Mesendoderm (in vitro differentiated cells): ENCODE data around the gene PPP2R2C.

Source experiments
- DNase-seq: peaks from one replicate; pipeline ENCODE4 v3.0.0; 2013
- H2AK5ac ChIP-seq: 2 replicates; pipeline ENCODE4 v1.6.1; 2013; ENCODE audit warnings: low read length, inconsistent platforms
- H2BK120ac ChIP-seq: 2 replicates; pipeline ENCODE4 v1.6.1; 2013; ENCODE audit warnings: low read depth, mild to moderate bottlenecking, low read length, moderate library complexity, mixed read lengths
- H2BK15ac ChIP-seq: replicated peaks from 2 replicates; pipeline ENCODE4 v1.6.1; 2013; ENCODE audit warnings: low read depth, mild to moderate bottlenecking, moderate library complexity
- H2BK5ac ChIP-seq: 2 replicates; pipeline ENCODE4 v1.6.1; 2013; ENCODE audit warnings: low read length, inconsistent platforms
- H3K18ac ChIP-seq: 2 replicates; pipeline ENCODE4 v1.6.1; 2013; ENCODE audit warnings: mild to moderate bottlenecking, low read length, mixed read lengths
- H3K23ac ChIP-seq: one replicate; pipeline ENCODE4 v1.6.1; 2013; ENCODE audit warnings: low read length
- H3K27ac ChIP-seq: 2 replicates; pipeline ENCODE4 v1.5.1; 2013; ENCODE audit warnings: low read depth, mild to moderate bottlenecking, inconsistent platforms, low read length, moderate library complexity
- H3K27me3 ChIP-seq: 2 replicates; pipeline ENCODE4 v1.6.1; 2013; ENCODE audit warnings: low read length, control low read depth, mild to moderate bottlenecking, inconsistent platforms; ENCODE audit not compliant: insufficient read depth, poor library complexity
- H3K36me3 ChIP-seq: 2 replicates; pipeline ENCODE4 v1.6.1; 2013; ENCODE audit warnings: low read length, inconsistent platforms; ENCODE audit not compliant: control insufficient read depth, insufficient read depth
- H3K4ac ChIP-seq: one replicate; pipeline ENCODE4 v1.6.1; 2013; ENCODE audit warnings: low read depth, mild to moderate bottlenecking, low read length, moderate library complexity
- H3K4me1 ChIP-seq: 2 replicates; pipeline ENCODE4 v1.6.1; 2013; ENCODE audit warnings: low read depth, low read length, inconsistent platforms; ENCODE audit not compliant: control insufficient read depth
- H3K4me2 ChIP-seq: 2 replicates; pipeline ENCODE4 v1.6.1; 2013; ENCODE audit warnings: low read length
- H3K4me3 ChIP-seq: 2 replicates; pipeline ENCODE4 v1.5.1; 2013; ENCODE audit warnings: mild to moderate bottlenecking, low read length
- H3K56ac ChIP-seq: one replicate; pipeline ENCODE4 v1.6.1; 2013; ENCODE audit warnings: low read length
- H3K79me1 ChIP-seq: 2 replicates; pipeline ENCODE4 v1.6.1; 2013; ENCODE audit warnings: low read length, inconsistent platforms
- H3K79me2 ChIP-seq: 2 replicates; pipeline ENCODE4 v1.6.1; 2013; ENCODE audit warnings: mild to moderate bottlenecking, low read length; ENCODE audit not compliant: control insufficient read depth, insufficient read depth
- H3K9ac ChIP-seq: 2 replicates; pipeline ENCODE4 v1.6.1; 2013; ENCODE audit warnings: low read length, inconsistent platforms
- H4K5ac ChIP-seq: one replicate; pipeline ENCODE4 v1.6.1; 2013; ENCODE audit warnings: low read length
- H4K8ac ChIP-seq: one replicate; pipeline ENCODE4 v1.6.1; 2013; ENCODE audit warnings: low read depth, mild to moderate bottlenecking, control low read depth, low read length, moderate library complexity
- WGBS: extraction: QIAGEN DNeasy Blood & Tissue Kit; methylation state at CpG from one replicate; pipeline ENCODE4 v1.1.7; 2013; ENCODE audit warnings: low lambda C conversion rate, missing lambda C conversion rate; ENCODE audit not compliant: insufficient coverage; ENCODE audit errors: extremely low coverage; 5-methylcytosine and 5-hydroxymethylcytosine counted together

PPP2R2C gene

DNA sequence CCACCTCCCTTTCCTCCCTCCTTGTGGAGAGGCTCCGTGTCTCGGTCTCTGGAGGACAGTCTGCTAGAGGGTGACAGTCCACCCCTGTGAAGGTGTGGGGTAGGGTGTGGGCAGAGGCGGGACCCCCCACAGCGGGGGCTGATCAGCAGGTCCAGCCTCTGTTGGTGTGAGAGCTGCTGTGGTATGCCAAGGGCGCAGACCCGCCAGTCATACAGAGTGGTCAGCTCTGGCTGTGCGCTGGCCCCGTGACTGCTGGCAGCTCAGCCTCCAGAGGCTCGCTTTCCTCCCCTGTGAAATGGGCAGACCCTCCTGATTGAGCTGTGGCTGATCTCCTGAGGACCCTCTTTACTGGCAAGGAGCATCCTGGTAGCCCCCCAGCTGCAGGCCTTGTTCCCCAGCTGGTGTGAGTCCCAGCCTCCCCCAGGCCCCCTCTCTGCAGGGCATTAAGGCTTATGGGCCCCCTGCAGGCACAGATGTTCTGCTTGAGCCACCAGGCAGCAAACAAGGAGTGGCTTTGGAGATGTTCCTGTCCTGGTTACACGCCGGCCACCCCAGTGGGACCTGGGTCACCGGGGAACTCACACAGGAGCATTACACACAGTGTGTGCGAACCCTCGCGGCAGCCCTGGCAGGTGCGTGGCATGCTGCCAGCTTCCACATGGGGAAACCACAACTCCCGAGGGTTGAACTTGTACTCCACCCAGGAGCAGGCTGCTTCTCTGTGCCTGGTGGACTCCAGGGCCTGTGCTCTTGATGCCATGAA lies 76.8 kb downstream of the PPP2R2C start:
- WGBS, result no CpG with 5 or more reads among the region's 17 CpGs
- H3K4ac ChIP-seq, result no peak overlapping the region
- H3K18ac ChIP-seq, result no peak overlapping the region
- H4K5ac ChIP-seq, result no peak overlapping the region
- H3K4me1 ChIP-seq, result no peaks in the 10 kb centered on the region
- no peak overlapping the region for H2AK5ac ChIP-seq
- no peak overlapping the region for H3K4me3 ChIP-seq
- no peak overlapping the region for H4K8ac ChIP-seq
- no peaks in the 10 kb centered on the region for H3K36me3 ChIP-seq
- H2BK15ac ChIP-seq, result no peak overlapping the region
- H3K79me1 ChIP-seq, result no peaks in the 10 kb centered on the region
- H3K27me3 ChIP-seq, result no peaks in the 10 kb centered on the region
- DNase-seq, result no peak
- H3K4me2 ChIP-seq, result no peak overlapping the region
- H3K79me2 ChIP-seq, result no peaks in the 10 kb centered on the region
- no peak overlapping the region for H3K56ac ChIP-seq
- H3K9ac ChIP-seq, result no peak overlapping the region
- no peak overlapping the region for H2BK120ac ChIP-seq
- H3K27ac ChIP-seq, result no peak overlapping the region
- no peak overlapping the region for H3K23ac ChIP-seq
- H2BK5ac ChIP-seq, result no peak overlapping the region

DNA sequence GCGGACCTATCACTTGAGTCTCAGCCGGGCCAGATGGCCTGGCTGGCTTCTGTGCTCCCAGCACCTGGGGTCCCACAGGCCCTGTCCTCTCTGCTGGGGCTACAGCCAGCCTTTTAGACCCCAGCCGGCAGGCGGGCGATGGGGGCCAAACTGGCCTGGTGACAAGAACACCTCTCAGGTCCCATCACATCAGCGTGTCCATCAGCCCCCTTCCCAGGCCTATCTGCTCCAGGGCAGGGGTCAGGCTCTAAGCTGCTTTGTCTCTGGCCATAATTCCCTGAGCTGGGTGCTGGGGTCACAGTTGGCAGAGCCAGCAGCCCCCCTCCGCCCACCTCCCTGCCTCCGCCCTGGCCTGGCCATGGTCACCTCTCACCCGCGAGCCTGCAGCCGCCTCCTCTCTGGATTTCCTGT lies 77.7 kb downstream of the PPP2R2C start:
- no peak overlapping the region for H3K4me2 ChIP-seq
- no peak overlapping the region for H3K4ac ChIP-seq
- no peak overlapping the region for H2BK5ac ChIP-seq
- WGBS, result no CpG with 5 or more reads among the region's 11 CpGs
- no peak overlapping the region for H3K4me3 ChIP-seq
- H2BK15ac ChIP-seq, result no peak overlapping the region
- no peak for DNase-seq
- H3K36me3 ChIP-seq, result no peaks in the 10 kb centered on the region
- no peaks in the 10 kb centered on the region for H3K27me3 ChIP-seq
- no peak overlapping the region for H3K27ac ChIP-seq
- no peaks in the 10 kb centered on the region for H3K79me1 ChIP-seq
- H2BK120ac ChIP-seq, result no peak overlapping the region
- H3K23ac ChIP-seq, result no peak overlapping the region
- H2AK5ac ChIP-seq, result no peak overlapping the region
- H4K5ac ChIP-seq, result no peak overlapping the region
- no peak overlapping the region for H4K8ac ChIP-seq
- no peaks in the 10 kb centered on the region for H3K79me2 ChIP-seq
- no peak overlapping the region for H3K9ac ChIP-seq
- H3K18ac ChIP-seq, result no peak overlapping the region
- H3K56ac ChIP-seq, result no peak overlapping the region
- no peaks in the 10 kb centered on the region for H3K4me1 ChIP-seq

- no peaks in the 10 kb centered on the region for H3K36me3 ChIP-seq
- no peak overlapping the region for H2AK5ac ChIP-seq
- H4K8ac ChIP-seq, result no peak overlapping the region
- H4K5ac ChIP-seq, result no peak overlapping the region
- no peak overlapping the region for H2BK120ac ChIP-seq
- no peaks in the 10 kb centered on the region for H3K4me1 ChIP-seq
- no peaks in the 10 kb centered on the region for H3K27me3 ChIP-seq
- no peak overlapping the region for H3K4ac ChIP-seq
- no peak overlapping the region for H3K4me3 ChIP-seq
- DNase-seq, result no peak
- H3K23ac ChIP-seq, result no peak overlapping the region
- H3K18ac ChIP-seq, result no peak overlapping the region
- WGBS, result no CpG with 5 or more reads among the region's 16 CpGs
- no peak overlapping the region for H3K56ac ChIP-seq
- no peak overlapping the region for H2BK5ac ChIP-seq
- no peak overlapping the region for H2BK15ac ChIP-seq
- no peak overlapping the region for H3K9ac ChIP-seq
- no peaks in the 10 kb centered on the region for H3K79me2 ChIP-seq
- no peaks in the 10 kb centered on the region for H3K79me1 ChIP-seq
- H3K27ac ChIP-seq, result no peak overlapping the region
- H3K4me2 ChIP-seq, result no peak overlapping the region
Measured at GRCh38 chr4:6393544-6394475, 78.6 kb downstream of the PPP2R2C start.

- Histone ChIP-seq H2BK5ac (no peak overlapping the region), H3K4ac (no peak overlapping the region), H2AK5ac (no peak overlapping the region), H3K4me3 (no peak overlapping the region), H3K79me1 (no peaks in the 10 kb centered on the region), H3K23ac (no peak overlapping the region), H3K9ac (no peak overlapping the region), H3K36me3 (no peaks in the 10 kb centered on the region), H3K18ac (no peak overlapping the region), H3K4me1 (no peaks in the 10 kb centered on the region), H3K56ac (no peak overlapping the region), H3K27me3 (no peaks in the 10 kb centered on the region), H3K27ac (no peak overlapping the region), H4K8ac (no peak overlapping the region), H3K4me2 (no peak overlapping the region), H3K79me2 (no peaks in the 10 kb centered on the region), H2BK120ac (no peak overlapping the region), H2BK15ac (no peak overlapping the region), H4K5ac (no peak overlapping the region)
- DNase-seq, result no peak
- WGBS, result no CpG with 5 or more reads among the region's 6 CpGs
Measured at GRCh38 chr4:6393066-6393465, 79.3 kb downstream of the PPP2R2C start.

DNA sequence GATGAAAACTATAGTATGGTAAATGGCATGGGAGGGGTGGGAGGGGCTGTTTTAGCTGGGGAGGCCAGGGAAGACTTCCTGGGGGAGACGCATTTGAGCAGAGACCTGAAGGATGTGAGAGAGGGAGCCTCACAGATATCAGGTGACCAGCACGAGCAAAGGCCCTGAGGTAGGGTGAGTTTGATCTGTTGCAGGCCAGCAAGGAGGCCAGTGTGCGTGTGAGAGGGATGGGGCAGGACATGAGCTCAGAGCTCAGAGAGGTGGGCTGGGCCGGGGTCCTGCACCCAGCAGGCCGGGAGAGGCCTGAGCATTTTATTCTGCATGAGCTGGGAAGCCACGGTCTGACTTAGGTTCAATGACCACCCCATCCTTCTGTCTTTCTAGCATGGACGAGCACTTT lies 80.0 kb downstream of the PPP2R2C start:
- Histone ChIP-seq H3K4me1 (no peaks in the 10 kb centered on the region), H2BK5ac (no peak overlapping the region), H3K9ac (no peak overlapping the region), H3K4ac (no peak overlapping the region), H3K23ac (no peak overlapping the region), H3K56ac (no peak overlapping the region), H3K36me3 (no peaks in the 10 kb centered on the region), H3K79me2 (no peaks in the 10 kb centered on the region), H4K5ac (no peak overlapping the region), H3K18ac (no peak overlapping the region), H2BK120ac (no peak overlapping the region), H4K8ac (no peak overlapping the region), H3K79me1 (no peaks in the 10 kb centered on the region), H2AK5ac (no peak overlapping the region), H3K4me2 (no peak overlapping the region), H3K27ac (no peak overlapping the region), H3K27me3 (no peaks in the 10 kb centered on the region), H2BK15ac (no peak overlapping the region), H3K4me3 (no peak overlapping the region)
- no CpG with 5 or more reads among the region's 7 CpGs for WGBS
- no peak for DNase-seq
